GM18526 (cell line): ENCODE results near the gene PHACTR2.

Experiments
- POLR2A ChIP-seq: IDR thresholded peaks from 3 replicates; pipeline ENCODE4 v1.6.1; 2011; ENCODE audit not compliant: insufficient read length; ENCODE audit errors: extremely low read depth

Gene PHACTR2

GRCh38 chr6:143803769-143804568, 126.2 kb downstream of the PHACTR2 start:
- TF ChIP-seq POLR2A = no peak

- TF ChIP-seq POLR2A = no peak
Observed at GRCh38 chr6:143804835-143805239, 127.1 kb downstream of the PHACTR2 start.

GRCh38 chr6:143806282-143807102, 128.7 kb downstream of the PHACTR2 start:
- TF ChIP-seq POLR2A = no peak

- no peak for TF ChIP-seq POLR2A
Observed at GRCh38 chr6:143807103-143807772, 129.5 kb downstream of the PHACTR2 start.

GRCh38 chr6:143810745-143811144, 133.0 kb downstream of the PHACTR2 start:
- no peak for TF ChIP-seq POLR2A

GRCh38 chr6:143811501-143812157, 133.9 kb downstream of the PHACTR2 start:
- no peak for TF ChIP-seq POLR2A

- TF ChIP-seq POLR2A = no peak
Observed at GRCh38 chr6:143817621-143818020, 139.9 kb downstream of the PHACTR2 start.

- TF ChIP-seq POLR2A = no peak
Observed at GRCh38 chr6:143821359-143821758, 143.6 kb downstream of the PHACTR2 start.

GRCh38 chr6:143822584-143823024, 144.8 kb downstream of the PHACTR2 start:
- no peak for TF ChIP-seq POLR2A

- no peak for TF ChIP-seq POLR2A
Observed at GRCh38 chr6:143823548-143823947, 145.8 kb downstream of the PHACTR2 start.

- TF ChIP-seq POLR2A = no peak
Observed at GRCh38 chr6:143828572-143828971, 150.8 kb downstream of the PHACTR2 start.

- no peak for TF ChIP-seq POLR2A
Observed at GRCh38 chr6:143836150-143836549, 158.4 kb downstream of the PHACTR2 start.

- no peak for TF ChIP-seq POLR2A
Observed at GRCh38 chr6:143838395-143838794, 160.6 kb downstream of the PHACTR2 start.

- no peak for TF ChIP-seq POLR2A
Observed at GRCh38 chr6:143839196-143839595, 161.4 kb downstream of the PHACTR2 start.
